ENCODE results near the gene GNGT2.

DNA sequence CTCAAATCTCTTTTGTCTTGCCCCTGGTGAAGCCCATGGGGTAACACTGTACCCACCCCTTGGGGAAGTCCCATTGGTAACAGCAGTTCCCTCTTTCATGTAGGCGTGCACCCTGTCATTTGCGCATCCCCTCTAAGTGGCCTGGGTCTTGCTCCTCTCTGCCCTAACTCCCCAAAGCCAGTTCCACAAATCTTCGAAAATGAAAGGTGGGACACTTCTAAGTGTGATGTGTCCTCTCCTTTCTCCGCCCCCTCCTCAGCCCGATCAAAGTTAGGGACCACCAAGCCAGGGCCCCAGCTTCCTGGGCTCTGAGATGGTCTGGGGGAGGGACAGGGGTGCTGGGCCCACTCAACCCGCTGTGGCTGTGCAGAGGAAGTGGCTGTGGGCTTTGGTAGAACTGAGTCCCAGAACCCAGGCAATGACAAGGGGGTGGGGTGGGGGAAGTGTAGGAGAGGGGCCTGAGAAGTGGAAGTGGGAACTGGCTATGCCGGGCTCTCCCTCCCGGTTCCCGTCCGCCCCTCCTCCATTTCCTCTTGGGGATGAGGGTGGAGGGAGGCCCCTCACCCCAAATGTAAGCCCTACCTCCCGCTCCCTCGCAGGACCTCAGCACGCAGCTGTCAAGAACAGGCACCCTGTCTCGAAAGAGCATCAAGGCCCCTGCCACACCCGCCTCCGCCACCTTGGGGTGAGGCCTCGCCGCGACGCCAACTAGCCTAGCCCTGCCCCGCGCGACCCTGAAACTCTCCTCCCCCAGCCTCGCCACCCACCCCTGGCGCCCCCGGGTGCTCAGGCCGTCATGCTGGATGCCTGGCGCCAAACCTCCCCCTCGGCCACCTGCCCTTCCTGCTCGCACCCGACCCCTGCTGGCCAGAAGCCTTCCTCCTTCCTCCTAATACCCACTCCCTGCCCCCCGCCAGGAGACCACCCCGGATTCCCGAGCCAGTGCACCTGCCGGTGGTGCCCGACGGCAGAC lies 8.9 kb upstream of the GNGT2 start:
- no peak for TF ChIP-seq POLR2A (IDR thresholded peaks at IDR 0.05)
- TF ChIP-seq, protein P1, sequence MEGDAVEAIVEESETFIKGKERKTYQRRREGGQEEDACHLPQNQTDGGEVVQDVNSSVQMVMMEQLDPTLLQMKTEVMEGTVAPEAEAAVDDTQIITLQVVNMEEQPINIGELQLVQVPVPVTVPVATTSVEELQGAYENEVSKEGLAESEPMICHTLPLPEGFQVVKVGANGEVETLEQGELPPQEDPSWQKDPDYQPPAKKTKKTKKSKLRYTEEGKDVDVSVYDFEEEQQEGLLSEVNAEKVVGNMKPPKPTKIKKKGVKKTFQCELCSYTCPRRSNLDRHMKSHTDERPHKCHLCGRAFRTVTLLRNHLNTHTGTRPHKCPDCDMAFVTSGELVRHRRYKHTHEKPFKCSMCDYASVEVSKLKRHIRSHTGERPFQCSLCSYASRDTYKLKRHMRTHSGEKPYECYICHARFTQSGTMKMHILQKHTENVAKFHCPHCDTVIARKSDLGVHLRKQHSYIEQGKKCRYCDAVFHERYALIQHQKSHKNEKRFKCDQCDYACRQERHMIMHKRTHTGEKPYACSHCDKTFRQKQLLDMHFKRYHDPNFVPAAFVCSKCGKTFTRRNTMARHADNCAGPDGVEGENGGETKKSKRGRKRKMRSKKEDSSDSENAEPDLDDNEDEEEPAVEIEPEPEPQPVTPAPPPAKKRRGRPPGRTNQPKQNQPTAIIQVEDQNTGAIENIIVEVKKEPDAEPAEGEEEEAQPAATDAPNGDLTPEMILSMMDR (IDR thresholded peaks at IDR 0.05), result no peak
